Iris pigment epithelial cell (primary cell): ENCODE measurements around the gene CALN1.

ENCODE experiments used
- DNase-seq: peaks from one replicate; pipeline ENCODE4 v3.0.0-alpha.2; 2011; ENCODE audit warnings: low read depth

The CALN1 gene

DNA sequence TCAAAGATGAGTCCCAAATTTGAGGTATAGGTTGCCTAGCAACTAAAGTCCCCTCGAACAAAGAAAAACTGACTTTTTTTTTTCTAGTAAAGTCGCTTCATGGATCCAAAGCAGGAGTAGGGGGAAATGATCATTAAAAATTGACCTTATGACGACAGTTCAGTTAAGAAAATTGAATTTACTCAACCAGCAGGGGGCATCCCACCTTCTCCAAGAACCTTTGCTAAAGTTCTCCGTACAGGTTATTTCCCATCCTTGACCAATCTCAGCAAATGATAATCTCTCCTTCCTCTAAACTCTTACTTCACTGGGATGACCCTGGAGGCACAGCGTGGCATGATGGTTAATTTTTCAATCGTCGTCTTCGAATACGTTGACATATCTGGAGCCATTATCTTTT is 228.3 kb downstream of the CALN1 start:
- no peak for DNase-seq

DNA sequence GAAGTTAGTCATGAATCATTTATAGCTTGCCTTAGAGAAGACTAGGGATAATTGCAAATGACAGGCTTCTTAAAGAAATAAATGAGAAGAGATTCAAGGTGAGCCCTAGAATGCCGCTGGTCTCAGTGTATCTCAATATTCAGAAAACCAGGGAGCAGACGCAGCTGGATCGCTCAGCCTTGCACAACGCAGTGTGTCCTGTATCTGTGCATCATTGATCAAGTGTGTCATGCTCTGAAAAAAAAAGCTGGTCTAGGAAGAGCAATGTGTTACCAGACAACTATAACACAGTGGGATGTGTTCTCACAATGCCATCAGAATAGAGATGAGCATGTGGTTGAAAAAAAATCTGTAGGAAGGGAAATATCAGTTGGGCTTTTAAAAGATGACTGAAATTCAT is 230.1 kb downstream of the CALN1 start:
- no peak for DNase-seq

DNA sequence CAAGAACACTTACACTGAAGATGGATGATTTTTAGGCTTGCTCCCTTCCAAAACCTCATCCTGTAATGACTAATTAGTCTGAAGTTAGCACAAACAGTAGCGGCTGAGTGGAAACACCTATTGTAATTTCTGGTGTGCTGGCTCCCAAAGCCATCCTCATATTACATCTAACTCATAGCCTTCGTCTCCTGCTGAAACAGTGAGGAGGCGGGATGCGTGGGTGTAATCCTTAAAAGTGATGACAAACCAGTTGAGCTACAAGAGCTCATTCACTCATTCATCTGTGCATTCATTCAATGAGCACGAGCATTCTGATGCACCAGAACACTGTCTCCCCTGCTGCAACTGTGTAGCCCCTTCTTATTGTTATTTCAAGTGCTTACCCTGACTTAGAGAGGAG is 235.3 kb downstream of the CALN1 start:
- no peak for DNase-seq

DNA sequence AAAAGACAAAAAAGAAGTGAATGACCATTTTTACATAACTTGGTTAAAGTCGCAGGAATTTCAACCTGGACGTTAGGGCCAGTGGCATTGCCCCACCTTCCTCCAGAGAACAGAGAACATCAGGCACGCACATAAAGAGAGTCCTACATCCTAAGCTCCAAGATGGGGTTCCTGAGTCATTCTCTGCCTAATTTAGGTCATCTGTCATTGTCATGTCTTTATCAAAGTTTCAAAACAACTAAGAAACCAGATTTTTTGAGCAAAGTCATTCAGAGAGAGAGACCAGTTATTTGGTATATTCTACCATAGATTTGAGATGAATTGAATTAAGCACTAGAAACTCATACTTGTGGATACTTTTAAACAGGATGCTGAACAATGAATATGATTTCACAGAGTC is 241.7 kb downstream of the CALN1 start:
- DNase-seq, result no peak

DNA sequence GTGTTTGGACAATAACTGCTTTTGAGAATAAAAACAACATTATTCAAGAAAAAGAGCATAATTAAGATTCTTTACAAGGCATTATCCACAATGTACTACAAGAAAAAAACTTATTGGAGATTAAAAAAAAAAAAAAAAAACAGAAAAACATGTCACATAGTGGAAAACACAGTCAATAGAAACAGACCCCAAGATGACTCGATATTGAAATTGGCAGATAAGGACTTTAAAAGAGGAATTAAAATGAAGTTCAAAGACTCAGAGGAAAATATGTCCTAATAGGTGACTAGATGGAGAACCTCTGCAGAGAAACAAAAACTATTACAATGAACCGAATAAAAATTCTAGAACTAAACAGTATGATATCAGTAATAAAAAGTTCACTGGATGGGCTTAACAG is 248.9 kb downstream of the CALN1 start:
- DNase-seq, result no peak

DNA sequence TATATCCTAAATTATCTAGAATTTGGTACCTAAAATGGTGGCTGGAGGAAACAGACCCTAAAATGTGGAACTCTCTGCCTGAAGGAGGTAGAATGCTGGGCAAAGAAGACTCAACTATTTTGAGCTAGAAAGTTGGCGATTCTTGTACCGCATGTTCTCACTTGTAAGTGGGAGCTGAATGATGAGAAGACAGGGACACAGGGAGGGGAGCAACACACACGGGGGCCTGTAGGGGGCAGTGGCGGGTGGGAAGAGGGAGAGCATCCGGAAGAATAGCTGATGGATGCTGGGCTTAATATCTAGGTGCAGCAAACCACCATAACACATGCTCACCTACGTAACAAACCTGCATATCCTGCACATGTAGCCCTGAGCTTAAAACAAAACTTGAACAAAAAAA is 250.6 kb downstream of the CALN1 start:
- no peak for DNase-seq

DNA sequence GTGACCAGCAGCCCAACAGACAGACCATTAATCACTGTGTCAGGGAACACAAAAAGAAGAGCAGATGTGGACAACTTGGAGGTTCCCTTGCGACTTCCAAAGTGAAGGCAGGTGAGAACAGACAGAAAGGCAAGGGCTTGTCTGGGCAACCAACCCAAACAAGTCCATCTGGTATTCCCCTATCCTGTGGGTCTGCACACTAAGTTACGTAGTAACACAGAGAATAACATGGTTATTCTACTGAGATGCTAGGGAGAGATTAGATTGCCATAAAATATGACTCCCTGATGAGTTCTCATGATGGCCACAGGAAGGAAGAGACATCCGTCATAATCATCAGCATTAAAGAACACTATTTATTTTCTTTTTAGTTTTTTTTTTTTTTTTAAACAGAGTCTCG is 252.2 kb downstream of the CALN1 start:
- no peak for DNase-seq

DNA sequence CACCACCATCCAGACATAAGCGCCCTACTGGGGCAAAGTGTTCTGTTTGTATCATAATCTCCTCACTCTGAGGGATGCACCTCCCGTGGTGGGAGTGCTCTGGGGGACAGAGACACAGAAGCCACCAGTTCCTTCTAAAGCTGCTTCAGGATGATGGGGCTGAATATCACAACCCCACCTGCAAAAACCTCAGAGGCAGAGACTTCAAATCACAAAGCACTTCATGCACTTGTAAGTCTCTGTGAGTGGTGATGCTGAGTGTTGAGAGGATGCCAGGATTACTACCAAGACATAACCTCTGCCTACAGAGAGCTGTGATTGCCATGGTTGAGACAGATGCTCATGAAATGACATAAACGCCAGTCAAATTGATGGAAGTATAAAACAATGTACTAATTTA is 255.5 kb downstream of the CALN1 start:
- DNase-seq, result no peak

DNA sequence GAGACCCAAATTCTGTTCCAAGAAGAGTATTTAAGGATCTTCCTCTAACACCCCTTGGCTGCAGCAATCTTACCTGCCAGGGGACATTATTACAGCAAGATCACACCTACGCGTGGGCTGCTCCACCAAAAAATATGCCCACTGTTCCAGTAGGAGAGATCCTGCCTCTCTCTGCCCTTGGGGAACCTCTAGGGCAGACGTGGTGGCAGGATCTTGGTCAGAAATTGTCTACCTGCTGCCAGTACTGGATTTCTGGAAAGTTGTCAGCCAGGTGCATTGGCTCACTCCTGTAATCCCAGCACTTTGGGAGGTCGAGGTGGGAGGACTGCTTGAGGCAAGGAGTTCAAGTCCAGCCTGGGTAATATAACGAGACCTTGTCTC is 259.0 kb downstream of the CALN1 start:
- no peak for DNase-seq

DNA sequence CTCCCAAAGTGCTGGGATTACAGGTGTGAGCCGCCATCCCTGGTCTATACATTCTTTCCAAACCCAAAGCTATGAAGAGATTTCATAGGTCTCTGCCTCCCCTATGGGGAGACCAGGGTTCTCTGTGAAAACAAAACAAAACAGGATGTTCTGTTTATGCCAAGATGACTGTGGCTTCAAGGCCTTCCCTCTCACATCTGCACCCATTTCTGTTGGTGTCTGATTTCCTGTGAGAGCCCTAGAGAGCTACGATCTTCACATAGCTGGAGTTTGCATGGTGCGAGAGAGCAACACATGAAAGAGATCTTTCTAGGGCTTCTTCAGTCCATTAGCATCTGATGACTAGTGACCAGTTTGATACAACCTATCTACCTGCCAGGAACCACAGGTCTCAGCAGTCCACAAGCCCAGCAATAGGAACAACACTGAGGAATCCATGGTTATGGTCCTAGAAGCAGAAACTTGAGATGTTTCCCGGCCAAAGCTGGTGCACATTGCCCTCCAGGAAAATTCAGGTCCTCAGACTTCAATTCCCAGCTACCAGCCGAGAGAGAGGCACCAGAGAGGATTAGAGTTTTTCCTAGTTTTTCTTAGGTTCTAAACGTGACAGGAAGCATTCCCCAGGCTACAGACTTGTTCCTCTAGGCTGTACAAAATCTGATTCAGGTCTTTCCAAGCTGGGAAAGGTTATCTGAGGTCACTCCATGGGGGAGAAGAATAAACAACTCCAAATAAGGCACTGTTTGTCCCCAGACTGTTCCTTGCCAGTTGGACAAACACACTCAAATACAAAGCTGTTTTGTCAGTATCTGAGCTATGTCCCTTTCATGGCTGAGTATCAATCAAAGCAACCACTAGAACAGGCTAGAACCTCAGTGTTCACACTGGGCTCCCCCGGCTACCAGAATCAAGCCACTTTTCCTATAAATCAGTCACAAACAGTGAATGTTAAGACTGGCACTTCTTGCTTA is 259.7 kb downstream of the CALN1 start:
- DNase-seq, result no peak

DNA sequence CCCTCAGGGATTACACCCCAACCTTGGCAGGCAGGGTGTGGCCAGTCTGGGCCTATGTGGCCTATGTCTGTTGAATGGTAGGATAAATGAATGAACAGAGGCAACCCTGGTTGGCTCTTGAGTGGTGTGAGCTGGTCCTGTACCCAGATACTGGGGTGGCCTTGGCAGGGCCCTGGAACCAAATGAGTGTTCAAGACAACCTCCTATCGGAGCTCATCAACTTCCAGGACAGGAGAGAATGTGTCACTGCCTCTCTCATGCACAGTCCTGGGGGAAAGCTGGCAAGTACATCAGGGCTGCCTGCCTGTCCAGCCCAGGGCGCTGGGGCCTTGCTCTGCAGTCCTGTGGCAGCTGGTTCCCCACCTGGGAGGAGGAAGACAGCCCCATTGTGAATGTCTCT is 271.6 kb downstream of the CALN1 start:
- no peak for DNase-seq

DNA sequence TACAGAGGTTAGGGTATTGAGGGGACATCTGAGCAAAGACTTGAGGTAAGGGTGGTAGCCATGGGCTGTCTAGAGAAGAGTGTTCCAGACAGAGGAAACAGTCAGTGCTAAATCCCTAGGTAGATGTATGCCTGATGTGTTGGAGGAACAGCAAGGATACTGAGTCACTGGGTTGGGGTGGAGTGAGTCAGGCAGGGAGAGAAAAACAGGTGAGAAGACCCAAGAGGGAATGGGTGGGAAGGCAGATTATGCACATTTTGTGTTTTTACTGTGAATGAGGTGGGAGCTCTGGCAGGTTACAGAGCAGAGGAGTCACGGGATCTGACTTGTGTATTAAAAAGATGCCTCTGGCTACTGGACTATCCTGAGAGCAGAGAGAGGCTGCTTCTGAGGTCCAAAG is 285.0 kb downstream of the CALN1 start:
- no peak for DNase-seq

DNA sequence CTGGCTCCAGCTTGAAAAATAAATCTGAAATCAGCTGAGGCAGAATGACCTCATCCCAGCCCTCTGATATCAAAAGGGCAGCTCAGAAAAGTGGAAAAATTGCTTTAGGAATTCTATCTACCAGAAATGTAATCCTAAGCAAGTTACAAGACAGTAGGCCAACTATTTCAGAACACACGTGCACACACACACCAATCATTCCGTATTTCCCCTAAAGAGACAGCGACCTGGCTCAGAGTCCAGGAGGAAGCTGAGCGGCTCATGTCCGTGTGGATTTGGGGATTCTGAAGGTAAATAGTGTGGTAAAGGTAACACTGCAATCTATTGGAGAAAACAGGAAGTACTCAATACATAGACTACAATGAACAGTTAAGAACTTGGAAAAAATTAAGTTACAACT is 288.2 kb downstream of the CALN1 start:
- DNase-seq, result no peak

DNA sequence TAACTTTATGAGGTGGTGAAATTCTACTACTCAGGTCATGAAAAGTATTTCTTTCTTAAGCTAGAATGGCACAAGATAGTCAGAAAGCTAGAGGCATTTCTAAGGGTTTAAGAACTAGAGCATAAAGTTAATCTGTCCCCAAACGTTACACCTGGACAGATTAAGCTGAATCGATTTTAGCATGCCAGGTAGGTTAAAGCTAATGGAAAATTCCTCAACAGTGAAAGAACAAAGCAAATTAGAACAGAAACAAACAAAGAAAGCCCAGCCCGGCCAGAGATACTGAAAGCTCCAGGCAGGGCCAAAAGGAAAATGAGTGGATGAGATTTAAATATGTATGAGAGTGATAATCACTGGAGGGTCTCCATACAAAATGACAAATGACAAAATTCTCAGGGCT is 293.8 kb downstream of the CALN1 start:
- no peak for DNase-seq

DNA sequence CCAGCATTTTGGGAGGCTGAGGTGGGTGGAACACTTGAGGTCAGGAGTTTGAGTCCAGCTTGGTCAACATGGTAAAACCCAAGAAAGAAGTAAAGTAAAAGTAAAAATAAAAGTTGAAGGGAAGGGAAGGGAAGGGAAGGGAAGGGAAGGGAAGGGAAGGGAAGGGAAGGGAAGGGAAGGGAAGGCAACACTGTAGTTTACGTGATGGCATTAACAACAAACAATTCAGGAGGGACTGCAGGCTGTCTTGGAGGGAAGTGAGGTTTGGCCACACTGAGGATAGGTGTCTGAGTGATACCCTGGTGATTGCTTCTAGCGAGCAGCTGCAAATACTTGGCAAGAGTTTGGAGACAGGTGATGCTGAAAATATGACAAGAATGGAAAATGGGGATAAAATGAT is 298.0 kb downstream of the CALN1 start:
- DNase-seq, result no peak

DNA sequence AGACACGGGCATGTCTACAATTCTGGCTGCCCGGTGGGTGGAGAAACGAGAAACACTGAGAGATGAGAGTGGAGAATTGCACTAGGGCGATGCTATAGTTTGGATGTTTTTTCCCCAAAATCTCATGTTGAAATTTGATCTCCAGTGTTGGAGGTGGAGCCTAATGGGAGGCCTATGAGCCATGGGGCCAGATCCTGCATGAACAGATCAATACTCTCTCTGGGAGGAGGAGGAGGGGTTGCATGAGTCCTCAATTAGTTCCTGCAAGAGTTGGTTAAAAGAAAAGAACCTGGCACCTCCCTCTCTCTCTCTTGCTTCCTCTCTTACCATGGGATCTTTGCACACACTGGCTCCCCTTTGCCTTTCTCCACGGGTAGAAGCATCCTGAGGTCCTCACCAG is 299.1 kb downstream of the CALN1 start:
- no peak for DNase-seq

DNA sequence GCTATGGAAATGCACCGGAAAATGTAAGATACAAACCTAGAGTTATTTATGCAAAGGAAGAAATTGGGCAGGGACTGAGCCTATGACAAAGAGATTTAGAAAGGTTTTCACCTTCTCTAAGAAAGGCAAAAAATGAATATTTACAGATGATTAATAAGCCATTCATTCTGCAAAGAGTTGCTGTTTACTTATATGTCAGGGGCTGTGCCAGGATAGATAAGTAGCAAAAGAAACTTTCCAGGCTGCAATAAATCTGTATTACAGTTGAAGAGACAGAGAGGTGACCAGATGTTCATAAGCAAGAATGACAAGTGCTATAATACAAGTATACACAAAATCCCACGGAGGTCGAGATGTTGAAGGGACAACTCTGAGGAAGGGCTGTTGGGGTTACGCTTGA is 299.6 kb downstream of the CALN1 start:
- no peak for DNase-seq

DNA sequence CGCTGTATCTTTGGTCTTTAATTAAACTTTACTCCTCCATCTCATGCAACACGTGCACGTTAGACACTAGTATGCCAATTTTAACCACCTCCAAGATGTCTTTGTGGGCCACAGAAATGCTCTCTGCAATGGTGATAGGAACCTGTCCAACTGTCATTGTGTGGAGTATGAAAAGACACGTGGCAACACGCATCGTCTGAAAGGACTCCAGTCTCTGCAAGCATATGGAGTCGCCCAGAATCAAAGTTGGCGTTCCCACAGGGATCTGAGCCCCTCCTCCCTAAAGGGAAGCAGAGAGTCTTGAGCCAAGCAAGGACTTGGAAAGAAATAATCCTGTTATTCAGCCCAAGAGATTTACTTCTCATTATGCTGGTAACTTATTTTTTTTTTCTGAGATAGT is 301.1 kb downstream of the CALN1 start:
- no peak for DNase-seq

DNA sequence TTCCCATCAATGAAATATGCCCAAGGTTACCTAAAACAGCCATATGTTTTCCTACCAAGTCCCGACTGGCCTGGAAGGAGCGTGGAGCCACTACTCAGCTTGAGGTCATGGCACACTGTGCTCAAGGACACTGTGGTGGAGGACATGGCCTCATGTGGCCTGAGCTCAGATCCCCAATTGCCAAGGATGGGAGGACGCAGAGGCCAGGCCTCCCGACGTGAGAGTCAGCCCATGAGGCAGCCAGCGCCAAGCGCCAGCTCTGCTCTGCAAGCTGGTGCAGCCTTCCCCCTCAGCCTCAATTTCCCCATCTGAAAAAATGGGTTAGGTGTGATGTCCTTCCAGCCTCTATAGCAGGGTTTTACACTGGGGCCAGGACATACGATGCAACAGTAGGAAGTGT is 302.6 kb downstream of the CALN1 start:
- DNase-seq, result no peak

DNA sequence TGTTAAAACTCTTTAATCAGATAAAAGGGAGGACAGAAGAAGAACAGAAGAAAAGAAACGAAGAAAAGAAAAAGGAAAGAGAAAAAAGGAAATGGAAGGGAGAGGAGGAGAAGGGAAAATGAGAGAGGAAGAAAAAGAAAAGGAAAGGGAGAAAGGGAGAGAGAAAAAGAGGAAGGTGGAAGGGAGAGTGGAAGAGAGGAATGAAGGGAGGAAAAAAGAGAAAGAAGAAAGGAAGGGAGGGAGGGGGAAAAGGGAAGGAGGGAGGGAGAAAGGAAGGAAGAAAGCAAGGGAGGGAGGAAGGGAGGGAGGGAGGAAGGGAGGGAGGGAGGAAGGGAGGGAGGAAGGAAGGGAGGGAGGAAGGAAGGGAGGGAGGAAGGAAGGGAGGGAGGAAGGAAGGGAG is 305.7 kb downstream of the CALN1 start:
- DNase-seq, result no peak

DNA sequence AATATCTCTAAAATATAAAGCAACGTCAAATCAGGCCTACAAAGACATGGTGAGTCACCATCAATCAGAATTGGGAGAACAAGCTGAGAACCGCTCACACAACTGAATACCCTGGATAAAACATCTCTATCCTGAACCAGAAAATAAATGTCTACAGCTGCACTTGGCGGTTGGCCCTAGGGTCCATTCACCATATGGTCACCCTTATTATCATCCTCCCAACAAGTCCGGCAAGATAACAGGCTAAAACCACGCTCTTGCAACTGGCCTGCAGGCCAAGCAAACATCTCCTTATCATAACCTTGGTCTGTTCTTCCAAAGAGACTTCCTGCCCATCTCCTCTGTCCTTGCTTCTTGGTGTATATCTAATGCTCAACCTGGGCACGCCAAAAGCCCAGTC is 310.7 kb downstream of the CALN1 start:
- DNase-seq, result no peak

DNA sequence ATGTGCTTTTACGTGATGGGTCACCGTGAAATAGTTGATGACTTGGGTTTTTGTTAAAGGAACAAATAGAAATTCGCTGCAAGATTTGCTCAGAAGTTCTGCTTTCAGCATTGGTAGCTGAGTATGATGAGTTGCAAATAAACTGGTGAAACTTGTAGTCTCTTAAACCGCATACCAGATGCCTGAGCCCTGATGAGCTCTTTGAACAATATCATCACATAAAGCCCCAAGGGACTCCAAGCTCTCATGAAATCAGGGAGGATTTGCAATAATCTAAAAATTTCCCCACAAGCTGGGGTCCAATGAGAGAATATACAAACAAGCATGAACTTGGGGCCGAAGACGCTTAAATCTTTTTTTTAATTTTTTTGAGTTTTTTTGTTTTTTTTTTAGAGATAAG is 312.4 kb downstream of the CALN1 start:
- DNase-seq, result no peak

DNA sequence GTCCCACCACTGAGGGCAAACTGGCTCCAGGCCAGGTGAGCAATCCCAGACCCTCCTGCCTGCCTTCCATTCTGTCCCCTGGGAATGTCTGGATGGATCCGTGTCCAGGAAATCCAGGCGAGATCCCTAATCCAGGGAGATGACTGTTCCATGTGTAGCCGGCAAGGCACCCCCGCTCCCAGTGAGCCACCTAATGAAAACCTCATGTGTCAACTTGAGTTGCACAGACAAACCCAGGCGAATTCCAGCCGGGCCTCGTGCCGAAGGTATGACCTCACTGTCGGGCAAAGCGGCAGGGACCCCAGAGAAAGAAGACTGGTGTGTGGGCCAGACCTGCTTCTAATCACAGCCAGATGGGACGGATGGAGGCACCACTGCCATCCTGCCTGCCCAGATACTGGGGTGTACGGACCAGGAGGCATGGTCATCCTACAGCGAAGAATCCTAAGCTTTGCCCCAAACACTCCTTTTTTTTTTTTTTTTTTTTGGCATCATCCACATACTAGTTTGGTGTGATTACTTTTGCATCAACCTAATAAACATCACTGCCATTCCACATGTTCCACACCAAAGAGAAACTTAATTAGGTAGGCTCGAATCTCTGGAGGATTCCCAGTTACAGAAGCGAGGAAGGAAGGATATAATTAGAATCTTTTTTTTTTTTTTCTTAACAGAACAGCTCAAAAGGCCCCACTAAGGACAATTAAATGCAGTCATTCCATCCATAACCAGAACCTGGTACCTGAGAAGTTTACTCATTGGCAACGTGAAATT is 313.1 kb downstream of the CALN1 start:
- DNase-seq, result no peak

DNA sequence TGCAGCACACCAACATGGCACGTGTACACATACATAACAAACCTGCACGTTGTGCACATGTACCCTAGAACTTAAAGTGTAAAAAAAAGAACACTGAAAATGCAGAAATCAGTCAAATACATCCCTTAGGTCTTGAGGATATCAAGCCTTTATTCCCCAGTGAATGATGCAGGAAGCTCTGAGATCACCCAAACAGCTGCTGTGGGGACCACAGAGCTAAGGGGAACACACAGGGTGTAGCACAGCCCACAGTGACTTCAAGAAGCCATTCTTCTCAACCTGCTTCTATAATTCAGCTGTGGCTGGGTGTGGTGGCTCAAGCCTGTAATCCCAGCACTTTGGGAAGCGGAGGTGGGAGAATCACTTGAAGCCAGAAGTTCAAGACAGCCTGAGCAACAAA is 314.9 kb downstream of the CALN1 start:
- no peak for DNase-seq
